HepG2 (cell line): ENCODE data around the gene CRKL. TPM values are rescaled to one million over a fixed set of nuclear protein-coding genes. Genes with fewer than 3 reads are reported as not detected.

Experiments used
- ARID2 ChIP-seq: sonication (generic); formaldehyde crosslinking; IDR thresholded peaks from 2 replicates; pipeline ENCODE4 v1.8.1; 2022; ENCODE audit warnings: mild to moderate bottlenecking, missing genetic modification reagents, borderline replicate concordance
- ARID5B ChIP-seq: IDR thresholded peaks from 2 replicates; pipeline ENCODE4 v1.4.0; 2020; ENCODE audit warnings: mild to moderate bottlenecking, missing genetic modification reagents
- ATF3 ChIP-seq: sonication (generic); formaldehyde crosslinking; IDR thresholded peaks from 2 replicates; pipeline ENCODE4 v1.4.0; 2020; ENCODE audit warnings: missing genetic modification reagents
- CSRNP1 ChIP-seq: sonication (generic); formaldehyde crosslinking; IDR thresholded peaks from 2 replicates; pipeline ENCODE4 v1.8.1; 2023; ENCODE audit warnings: mild to moderate bottlenecking, missing genetic modification reagents
- DRAP1 ChIP-seq: IDR thresholded peaks from 2 replicates; pipeline ENCODE4 v1.6.1; 2016; ENCODE audit warnings: missing genetic modification reagents, missing compliant biosample characterization
- EHMT2 ChIP-seq: fragments of 200-600 bp; sonication (generic); IDR thresholded peaks from 2 replicates; pipeline ENCODE4 v1.7.0; 2017; ENCODE audit warnings: antibody characterized with exemption, low read depth, low read length, borderline replicate concordance
- FOXJ3 ChIP-seq: sonication (generic); formaldehyde crosslinking; IDR thresholded peaks from 2 replicates; pipeline ENCODE4 v1.4.0; 2020; ENCODE audit warnings: missing genetic modification reagents, mild to moderate bottlenecking, borderline replicate concordance
- FOXO1 ChIP-seq: sonication (generic); formaldehyde crosslinking; IDR thresholded peaks from 2 replicates; pipeline ENCODE4 v1.4.0; 2020; ENCODE audit warnings: missing genetic modification reagents
- HNF4A ChIP-seq: sonication (generic); formaldehyde crosslinking; IDR thresholded peaks from 2 replicates; pipeline ENCODE4 v1.4.0; 2020; ENCODE audit warnings: missing genetic modification reagents
- HNRNPL ChIP-seq: fragments of 200-400 bp; formaldehyde crosslinking; IDR thresholded peaks from 2 replicates; pipeline ENCODE4 v1.6.1; 2017; ENCODE audit warnings: mild to moderate bottlenecking, low read depth, low read length
- KLF12 ChIP-seq: sonication (generic); formaldehyde crosslinking; IDR thresholded peaks from 2 replicates; pipeline ENCODE4 v1.4.0; 2020; ENCODE audit warnings: missing genetic modification reagents, borderline replicate concordance
- MED1 ChIP-seq: sonication (generic); formaldehyde crosslinking; IDR thresholded peaks from 2 replicates; pipeline ENCODE4 v1.4.0; 2020; ENCODE audit warnings: missing genetic modification reagents
- NPAS2 ChIP-seq: sonication (generic); formaldehyde crosslinking; IDR thresholded peaks from 2 replicates; pipeline ENCODE4 v1.8.0; 2022; ENCODE audit warnings: mild to moderate bottlenecking, missing genetic modification reagents, borderline replicate concordance
- RBFOX2 ChIP-seq: fragments of 200-400 bp; formaldehyde crosslinking; IDR thresholded peaks from 2 replicates; pipeline ENCODE4 v1.6.1; 2017; ENCODE audit warnings: low read depth, mild to moderate bottlenecking, low read length
- TEAD3 ChIP-seq: optimal IDR thresholded peaks from 2 replicates; pipeline ENCODE3; 2016; ENCODE audit warnings: borderline replicate concordance
- ZBTB20 ChIP-seq: sonication (generic); formaldehyde crosslinking; IDR thresholded peaks from 2 replicates; pipeline ENCODE4 v1.8.1; 2023; ENCODE audit warnings: missing genetic modification reagents, low read depth, mild to moderate bottlenecking, borderline replicate concordance
- ZNF276 ChIP-seq: sonication (generic); formaldehyde crosslinking; IDR thresholded peaks from 2 replicates; pipeline ENCODE4 v1.4.0; 2020; ENCODE audit warnings: mild to moderate bottlenecking, low read depth, missing genetic modification reagents
- ZNF350 ChIP-seq: sonication (generic); formaldehyde crosslinking; IDR thresholded peaks from 2 replicates; pipeline ENCODE4 v1.4.0; 2020; ENCODE audit warnings: mild to moderate bottlenecking, low read depth, missing genetic modification reagents, borderline replicate concordance
- ZNF354B ChIP-seq: sonication (generic); formaldehyde crosslinking; IDR thresholded peaks from 2 replicates; pipeline ENCODE4 v1.8.0; 2022; ENCODE audit warnings: mild to moderate bottlenecking, missing genetic modification reagents
- ZNF44 ChIP-seq: sonication (generic); formaldehyde crosslinking; IDR thresholded peaks from 2 replicates; pipeline ENCODE4 v1.5.1; 2020; ENCODE audit warnings: mild to moderate bottlenecking, missing genetic modification reagents
- ZNF569 ChIP-seq: sonication (generic); formaldehyde crosslinking; IDR thresholded peaks from 2 replicates; pipeline ENCODE4 v1.5.0; 2020; ENCODE audit warnings: mild to moderate bottlenecking, missing genetic modification reagents, moderate library complexity, borderline replicate concordance
- polyA plus RNA-seq, 8 experiments: library from polyadenylated mRNA; depleted of rRNA in 3 of 8; stranded (reverse) in 7 of 8; unstranded in 1 of 8; fragments of >200 nt; fragmentation: Illumina TruSeq in 4 of 8; extraction: Trizol in 4 of 8; gene quantifications; 2 replicates each; pipeline versions ENCODE4 v1.2.1 to v1.2.3, GENCODE V29; 2011 to 2016; ENCODE audit warnings: low read depth in 4 of 8, missing spikeins in 1 of 8, mixed read lengths in 1 of 8; ENCODE audit not compliant: insufficient read depth in 1 of 8
- total RNA-seq, 5 experiments: library from RNA; depleted of rRNA; stranded (reverse); fragments of >200 nt; fragmentation: Illumina TruSeq; extraction: Trizol; gene quantifications; 2 replicates each; pipeline ENCODE4 v1.2.3, GENCODE V29; 2016; ENCODE audit warnings: low read depth in 1 of 5

Gene CRKL
- total and polyA plus RNA-seq, 2 of the 13 experiments (the other 11 are each of a cell fraction or from before 2014, with no cell fraction given), result 37.4 to 60.6 TPM

GRCh38 chr22:20965104-20965887, 48.1 kb downstream of the CRKL start (continued):
- TF ChIP-seq NPAS2 (CRISPR knock-in tag) (no peak), ARID5B (CRISPR knock-in tag) (no peak), TEAD3 (no peak), ZNF354B (no peak), ZNF276 (no peak), FOXJ3 (no peak), FOXO1 (CRISPR knock-in tag) (peak; percentile 10; the same call in 1 of the 2 replicates), MED1 (CRISPR knock-in tag) (peak; percentile 38; the same call in 1 of the 2 replicates), ZNF44 (CRISPR knock-in tag) (no peak), HNF4A (CRISPR knock-in tag) (peak; percentile 58; the same call in 1 of the 2 replicates), ATF3 (CRISPR knock-in tag) (no peak), ZNF350 (CRISPR knock-in tag) (no peak), DRAP1 (no peak), ZNF569 (CRISPR knock-in tag) (no peak), KLF12 (CRISPR knock-in tag) (no peak), EHMT2 (no peak), RBFOX2 (peak; percentile 77), CSRNP1 (CRISPR knock-in tag) (peak; percentile 70; the same call in 1 of the 2 replicates), ZBTB20 (CRISPR knock-in tag) (no peak), ARID2 (0 out of 2 replicates have a peak, but pooled peaks have one; percentile 39), HNRNPL (peak; percentile 87; the same call in 1 of the 2 replicates)
